Hepatocyte (in vitro differentiated cells): ENCODE data around the gene PHLDA1. TPM values are rescaled to one million over a fixed set of nuclear protein-coding genes. Genes with fewer than 3 reads are reported as not detected.

Source experiments
- DNase-seq: peaks from one replicate; pipeline ENCODE4 v3.0.0-alpha.2; 2016; ENCODE audit warnings: low spot score
- H2AFZ ChIP-seq: fragments of 200-600 bp; sonication (generic); 2 replicates; pipeline ENCODE4 v1.6.0; 2016; ENCODE audit warnings: antibody characterized with exemption, mild to moderate bottlenecking
- H3K27ac ChIP-seq: fragments of 200-600 bp; sonication (generic); 2 replicates; pipeline ENCODE4 v1.5.1; 2016; ENCODE audit warnings: mild to moderate bottlenecking
- H3K27me3 ChIP-seq: fragments of 200-600 bp; sonication (generic); 2 replicates; pipeline ENCODE4 v1.6.1; 2016
- H3K36me3 ChIP-seq: fragments of 200-600 bp; sonication (generic); replicated peaks from 2 replicates; pipeline ENCODE4 v1.5.1; 2016; ENCODE audit warnings: low read depth; ENCODE audit not compliant: insufficient read depth
- H3K4me1 ChIP-seq: fragments of 200-600 bp; sonication (generic); 2 replicates; pipeline ENCODE4 v1.5.1; 2016; ENCODE audit warnings: mild to moderate bottlenecking, moderate library complexity; ENCODE audit not compliant: insufficient read depth
- H3K4me2 ChIP-seq: fragments of 200-600 bp; sonication (generic); 2 replicates; pipeline ENCODE4 v1.6.0; 2016
- H3K4me3 ChIP-seq: fragments of 200-600 bp; sonication (generic); 2 replicates; pipeline ENCODE4 v1.5.1; 2016; ENCODE audit warnings: mild to moderate bottlenecking
- H3K79me2 ChIP-seq: fragments of 200-600 bp; sonication (generic); 2 replicates; pipeline ENCODE4 v1.6.0; 2017; ENCODE audit warnings: mild to moderate bottlenecking
- H3K9me2 ChIP-seq: fragments of 200-600 bp; sonication (generic); replicated peaks from 2 replicates; pipeline ENCODE4 v1.6.0; 2017; ENCODE audit warnings: mild to moderate bottlenecking; ENCODE audit not compliant: insufficient read depth
- H3K9me3 ChIP-seq: fragments of 200-600 bp; sonication (generic); 2 replicates; pipeline ENCODE4 v1.5.1; 2016; ENCODE audit warnings: low read depth, mild to moderate bottlenecking
- H4K20me1 ChIP-seq: fragments of 200-600 bp; sonication (generic); 2 replicates; pipeline ENCODE4 v1.6.0; 2016; ENCODE audit warnings: mild to moderate bottlenecking; ENCODE audit not compliant: insufficient read depth, poor library complexity, severe bottlenecking
- CTCF ChIP-seq: fragments of 200-600 bp; sonication (generic); IDR thresholded peaks from 2 replicates; pipeline ENCODE4 v1.5.1; 2016; ENCODE audit warnings: antibody characterized with exemption, mild to moderate bottlenecking; ENCODE audit not compliant: poor library complexity
- EZH2 ChIP-seq: fragments of 200-600 bp; sonication (generic); IDR thresholded peaks from 2 replicates; pipeline ENCODE4 v1.6.1; 2016; ENCODE audit warnings: antibody characterized with exemption, mild to moderate bottlenecking, borderline replicate concordance
- EZH2phosphoT487 ChIP-seq: fragments of 200-600 bp; sonication (generic); IDR thresholded peaks from one replicate; pipeline ENCODE4 v1.6.1; 2018; ENCODE audit warnings: antibody characterized with exemption, mild to moderate bottlenecking, low read depth, moderate library complexity; ENCODE audit not compliant: unreplicated experiment, severe bottlenecking
- WGBS: methylation state at CpG from one replicate; pipeline ENCODE4 v1.1.6; 2016; ENCODE audit warnings: low lambda C conversion rate; ENCODE audit errors: missing lambda C conversion rate; 5-methylcytosine and 5-hydroxymethylcytosine counted together
- polyA plus RNA-seq: library from polyadenylated mRNA; unstranded; fragments of >200 nt; fragmentation: Nextera tagmentation; extraction: Ambion mirVana; gene quantifications from 2 replicates; pipeline ENCODE4 v1.2.1, GENCODE V29; 2016
- total RNA-seq: library from RNA; depleted of rRNA; stranded (reverse); fragments of >200 nt; gene quantifications from 2 replicates; pipeline ENCODE4 v1.2.3, GENCODE V29; 2014

The PHLDA1 gene
- total and polyA plus RNA-seq, 2 experiments from 2014 or later: 29.9 to 50.8 TPM

GRCh38 chr12:76043377-76043776, 11.8 kb upstream of the PHLDA1 start:
- Histone ChIP-seq H3K4me2 (no peak overlapping the region), H3K79me2 (no peaks in the 10 kb centered on the region), H3K36me3 (no peaks in the 10 kb centered on the region), H3K9me2 (no peaks in the 10 kb centered on the region), H4K20me1 (no peaks in the 10 kb centered on the region), H3K4me1 (no peaks in the 10 kb centered on the region), H2AFZ (no peak overlapping the region), H3K9me3 (no peaks in the 10 kb centered on the region), H3K4me3 (no peak overlapping the region), H3K27me3 (no peaks in the 10 kb centered on the region), H3K27ac (no peak overlapping the region)
- 96% methylated on average over 4 of the region's 4 CpGs for WGBS
- no peak for DNase-seq
- no peak for TF ChIP-seq EZH2phosphoT487
- TF ChIP-seq CTCF: no peak
- no peak for TF ChIP-seq EZH2

GRCh38 chr12:76042147-76042546, 10.6 kb upstream of the PHLDA1 start:
- Histone ChIP-seq H4K20me1 (no peaks in the 10 kb centered on the region), H3K79me2 (no peaks in the 10 kb centered on the region), H3K4me1 (no peaks in the 10 kb centered on the region), H3K27ac (no peak overlapping the region), H2AFZ (no peak overlapping the region), H3K4me3 (no peak overlapping the region), H3K9me3 (no peaks in the 10 kb centered on the region), H3K27me3 (no peaks in the 10 kb centered on the region), H3K9me2 (no peaks in the 10 kb centered on the region), H3K36me3 (no peaks in the 10 kb centered on the region), H3K4me2 (no peak overlapping the region)
- no peak for DNase-seq
- WGBS: 99% methylated on average over 2 of the region's 2 CpGs
- TF ChIP-seq CTCF (no peak), EZH2phosphoT487 (no peak), EZH2 (no peak)

- Histone ChIP-seq H4K20me1 (no peaks in the 10 kb centered on the region), H3K4me2 (no peak overlapping the region), H3K79me2 (no peaks in the 10 kb centered on the region), H3K4me3 (no peak overlapping the region), H3K27ac (no peak overlapping the region), H3K4me1 (no peaks in the 10 kb centered on the region), H3K9me3 (no peaks in the 10 kb centered on the region), H3K27me3 (no peaks in the 10 kb centered on the region), H3K9me2 (no peaks in the 10 kb centered on the region), H3K36me3 (no peaks in the 10 kb centered on the region), H2AFZ (no peak overlapping the region)
- DNase-seq: no peak
- TF ChIP-seq EZH2phosphoT487: no peak
- no peak for TF ChIP-seq EZH2
- no peak for TF ChIP-seq CTCF
- WGBS: 98% methylated on average over 2 of the region's 2 CpGs
These were observed 9.8 kb upstream of the PHLDA1 start for GRCh38 chr12:76041406-76041805.

- Histone ChIP-seq H3K36me3 (no peaks in the 10 kb centered on the region), H3K9me3 (no peaks in the 10 kb centered on the region), H3K4me3 (no peak overlapping the region), H4K20me1 (no peaks in the 10 kb centered on the region), H3K4me2 (no peak overlapping the region), H2AFZ (no peak overlapping the region), H3K27me3 (no peaks in the 10 kb centered on the region), H3K27ac (no peak overlapping the region), H3K79me2 (peaks cover 3% of the 10 kb centered on the region), H3K9me2 (no peaks in the 10 kb centered on the region), H3K4me1 (no peaks in the 10 kb centered on the region)
- WGBS: 94% methylated on average over 4 of the region's 4 CpGs
- TF ChIP-seq EZH2phosphoT487: no peak
- no peak for TF ChIP-seq EZH2
- no peak for TF ChIP-seq CTCF
- no peak for DNase-seq
These were observed 8.9 kb upstream of the PHLDA1 start for GRCh38 chr12:76040461-76040860.
